Middle frontal gyrus (tissue), 1 donor: ENCODE data around the gene P4HA3.

ENCODE experiments used
- DNase-seq: peaks from one replicate; pipeline ENCODE4 v3.0.0-alpha.2; 2015; ENCODE audit warnings: low spot score; ENCODE audit errors: extremely low spot score

The P4HA3 gene

GRCh38 chr11:74267014-74267413 lies 44.4 kb downstream of the P4HA3 start:
- no peak for DNase-seq

- no peak for DNase-seq
Observed at GRCh38 chr11:74265256-74265655, 46.2 kb downstream of the P4HA3 start.

GRCh38 chr11:74262725-74263124 lies 48.7 kb downstream of the P4HA3 start:
- DNase-seq = no peak

GRCh38 chr11:74257959-74258553 lies 53.4 kb downstream of the P4HA3 start:
- no peak for DNase-seq

- no peak for DNase-seq
Observed at GRCh38 chr11:74256378-74257133, 54.9 kb downstream of the P4HA3 start.

- peak; percentile 74 for DNase-seq
Observed at GRCh38 chr11:74255741-74256375, 55.6 kb downstream of the P4HA3 start.

GRCh38 chr11:74253361-74253760 lies 58.1 kb downstream of the P4HA3 start:
- no peak for DNase-seq

GRCh38 chr11:74249496-74249895 lies 61.9 kb downstream of the P4HA3 start:
- DNase-seq = no peak

GRCh38 chr11:74248469-74248868 lies 63.0 kb downstream of the P4HA3 start:
- DNase-seq = no peak

- DNase-seq = no peak
Observed at GRCh38 chr11:74238243-74238642, 73.2 kb downstream of the P4HA3 start.

GRCh38 chr11:74237541-74237940 lies 73.9 kb downstream of the P4HA3 start:
- DNase-seq = no peak

- no peak for DNase-seq
Observed at GRCh38 chr11:74235121-74235520, 76.3 kb downstream of the P4HA3 start.

- no peak for DNase-seq
Observed at GRCh38 chr11:74233683-74234082, 77.8 kb downstream of the P4HA3 start.

GRCh38 chr11:74232311-74232950 lies 79.0 kb downstream of the P4HA3 start:
- no peak for DNase-seq

GRCh38 chr11:74226907-74227306 lies 84.5 kb downstream of the P4HA3 start:
- no peak for DNase-seq

- no peak for DNase-seq
Observed at GRCh38 chr11:74225565-74225964, 85.9 kb downstream of the P4HA3 start.

- no peak for DNase-seq
Observed at GRCh38 chr11:74221816-74222215, 89.6 kb downstream of the P4HA3 start.

GRCh38 chr11:74220376-74220775 lies 91.1 kb downstream of the P4HA3 start:
- DNase-seq = no peak
